HepG2 (cell line): Measurements from ENCODE around the gene NKAIN2.

Experiments
- CTCF ChIP-seq: sonication (generic); formaldehyde crosslinking; IDR thresholded peaks from 2 replicates; pipeline ENCODE4 v1.5.0; 2020; ENCODE audit warnings: mild to moderate bottlenecking, missing genetic modification reagents, moderate library complexity
- GABPA ChIP-seq, 2 experiments: IDR thresholded peaks; 2 replicates each; pipeline ENCODE4 v1.6.1; 2011 to 2016; ENCODE audit warnings: low read depth in 2 of 2, low read length in 1 of 2, missing biosample characterization in 1 of 2, missing genetic modification characterization in 1 of 2
- HCFC1 ChIP-seq: fragments of 150-350 bp; IDR thresholded peaks from 2 replicates; pipeline ENCODE4 v1.6.1; 2014; ENCODE audit warnings: low read depth, low read length
- HINFP ChIP-seq: sonication (generic); formaldehyde crosslinking; IDR thresholded peaks from 2 replicates; pipeline ENCODE4 v1.4.0; 2020; ENCODE audit warnings: low read depth, mild to moderate bottlenecking, missing genetic modification reagents
- HMG20B ChIP-seq: conservative IDR thresholded peaks from 2 replicates; pipeline ENCODE4 v1.6.1; 2016; ENCODE audit warnings: missing genetic modification reagents, missing compliant biosample characterization
- PHF8 ChIP-seq: sonication (generic); formaldehyde crosslinking; IDR thresholded peaks from 2 replicates; pipeline ENCODE4 v1.5.0; 2020; ENCODE audit warnings: missing genetic modification reagents
- ZNF224 ChIP-seq: sonication (generic); formaldehyde crosslinking; IDR thresholded peaks from 2 replicates; pipeline ENCODE4 v1.5.0; 2020; ENCODE audit warnings: mild to moderate bottlenecking, missing genetic modification reagents
- TF ChIP-seq, protein P1 (sequence below): sonication (generic); formaldehyde crosslinking; IDR thresholded peaks from 2 replicates; pipeline ENCODE4 v1.5.1; 2020; ENCODE audit warnings: mild to moderate bottlenecking, missing genetic modification reagents, moderate library complexity

GRCh38 chr6:123925842-123926399 lies 122.3 kb downstream of the NKAIN2 start:
- TF ChIP-seq CTCF (no peak), HCFC1 (no peak), GABPA (IDR thresholded peaks at IDR 0.05; ENCODE audit: low read depth, low read length) (no peak), GABPA (CRISPR knock-in tag; IDR thresholded peaks at IDR 0.05; ENCODE audit: low read depth) (no peak), ZNF224 (no peak), HMG20B (CRISPR knock-in tag) (no peak), PHF8 (CRISPR knock-in tag) (no peak), HINFP (no peak)
- TF ChIP-seq, protein P1, sequence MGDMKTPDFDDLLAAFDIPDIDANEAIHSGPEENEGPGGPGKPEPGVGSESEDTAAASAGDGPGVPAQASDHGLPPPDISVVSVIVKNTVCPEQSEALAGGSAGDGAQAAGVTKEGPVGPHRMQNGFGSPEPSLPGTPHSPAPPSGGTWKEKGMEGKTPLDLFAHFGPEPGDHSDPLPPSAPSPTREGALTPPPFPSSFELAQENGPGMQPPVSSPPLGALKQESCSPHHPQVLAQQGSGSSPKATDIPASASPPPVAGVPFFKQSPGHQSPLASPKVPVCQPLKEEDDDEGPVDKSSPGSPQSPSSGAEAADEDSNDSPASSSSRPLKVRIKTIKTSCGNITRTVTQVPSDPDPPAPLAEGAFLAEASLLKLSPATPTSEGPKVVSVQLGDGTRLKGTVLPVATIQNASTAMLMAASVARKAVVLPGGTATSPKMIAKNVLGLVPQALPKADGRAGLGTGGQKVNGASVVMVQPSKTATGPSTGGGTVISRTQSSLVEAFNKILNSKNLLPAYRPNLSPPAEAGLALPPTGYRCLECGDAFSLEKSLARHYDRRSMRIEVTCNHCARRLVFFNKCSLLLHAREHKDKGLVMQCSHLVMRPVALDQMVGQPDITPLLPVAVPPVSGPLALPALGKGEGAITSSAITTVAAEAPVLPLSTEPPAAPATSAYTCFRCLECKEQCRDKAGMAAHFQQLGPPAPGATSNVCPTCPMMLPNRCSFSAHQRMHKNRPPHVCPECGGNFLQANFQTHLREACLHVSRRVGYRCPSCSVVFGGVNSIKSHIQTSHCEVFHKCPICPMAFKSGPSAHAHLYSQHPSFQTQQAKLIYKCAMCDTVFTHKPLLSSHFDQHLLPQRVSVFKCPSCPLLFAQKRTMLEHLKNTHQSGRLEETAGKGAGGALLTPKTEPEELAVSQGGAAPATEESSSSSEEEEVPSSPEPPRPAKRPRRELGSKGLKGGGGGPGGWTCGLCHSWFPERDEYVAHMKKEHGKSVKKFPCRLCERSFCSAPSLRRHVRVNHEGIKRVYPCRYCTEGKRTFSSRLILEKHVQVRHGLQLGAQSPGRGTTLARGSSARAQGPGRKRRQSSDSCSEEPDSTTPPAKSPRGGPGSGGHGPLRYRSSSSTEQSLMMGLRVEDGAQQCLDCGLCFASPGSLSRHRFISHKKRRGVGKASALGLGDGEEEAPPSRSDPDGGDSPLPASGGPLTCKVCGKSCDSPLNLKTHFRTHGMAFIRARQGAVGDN = no peak
